Tibial artery (tissue), 4 donors: ENCODE data around the gene GAS6.

Source experiments
- DNase-seq, 2 donors: peaks; one replicate each; pipeline ENCODE4 v3.0.0-alpha.2; 2019
- H3K27ac ChIP-seq, 2 donors: fragments of 200-600 bp; sonication (generic) in 1 of 2; 1 replicate in 1 of 2; 2 replicates in 1 of 2; pipeline ENCODE4 v1.5.1; 2018 to 2019; ENCODE audit warnings: mild to moderate bottlenecking in 1 of 2
- H3K27me3 ChIP-seq, 2 donors: fragments of 200-600 bp; sonication (generic) in 1 of 2; one replicate each; pipeline versions ENCODE4 v1.5.1 to v1.6.0; 2016 to 2019
- H3K36me3 ChIP-seq, 3 donors: fragments of 200-600 bp; sonication (generic) in 2 of 3; one replicate each; pipeline ENCODE4 v1.5.1; 2016 to 2019; ENCODE audit warnings: mild to moderate bottlenecking in 2 of 3
- H3K4me1 ChIP-seq, 4 donors: fragments of 200-600 bp; sonication (generic) in 2 of 4; 1 replicate in 3 of 4; 2 replicates in 1 of 4; pipeline ENCODE4 v1.5.1; 2016 to 2019
- H3K4me3 ChIP-seq, 2 donors: fragments of 200-600 bp; sonication (generic) in 1 of 2; 1 replicate in 1 of 2; 2 replicates in 1 of 2; pipeline ENCODE4 v1.5.1; 2018 to 2019; ENCODE audit warnings: mild to moderate bottlenecking in 2 of 2
- H3K9me3 ChIP-seq, 3 donors: fragments of 200-600 bp; sonication (generic) in 1 of 3; one replicate each; pipeline ENCODE4 v1.5.1; 2016 to 2019
- intact Hi-C: fragments of 100-400 bp; cut with DNase I; formaldehyde crosslinking; loops from one replicate; pipeline ENCODE4 v1.15.0; 2023; ENCODE audit warnings: low total_unique reads
- TF ChIP-seq, protein P1 (sequence below), 2 experiments: fragments of 200-600 bp in 1 of 2; fragments of 450-650 bp in 1 of 2; IDR thresholded peaks; one replicate each; pipeline ENCODE4 v1.5.1; 2017 to 2019; ENCODE audit warnings: antibody characterized with exemption in 2 of 2, mild to moderate bottlenecking in 1 of 2, moderate library complexity in 1 of 2

Gene GAS6

DNA sequence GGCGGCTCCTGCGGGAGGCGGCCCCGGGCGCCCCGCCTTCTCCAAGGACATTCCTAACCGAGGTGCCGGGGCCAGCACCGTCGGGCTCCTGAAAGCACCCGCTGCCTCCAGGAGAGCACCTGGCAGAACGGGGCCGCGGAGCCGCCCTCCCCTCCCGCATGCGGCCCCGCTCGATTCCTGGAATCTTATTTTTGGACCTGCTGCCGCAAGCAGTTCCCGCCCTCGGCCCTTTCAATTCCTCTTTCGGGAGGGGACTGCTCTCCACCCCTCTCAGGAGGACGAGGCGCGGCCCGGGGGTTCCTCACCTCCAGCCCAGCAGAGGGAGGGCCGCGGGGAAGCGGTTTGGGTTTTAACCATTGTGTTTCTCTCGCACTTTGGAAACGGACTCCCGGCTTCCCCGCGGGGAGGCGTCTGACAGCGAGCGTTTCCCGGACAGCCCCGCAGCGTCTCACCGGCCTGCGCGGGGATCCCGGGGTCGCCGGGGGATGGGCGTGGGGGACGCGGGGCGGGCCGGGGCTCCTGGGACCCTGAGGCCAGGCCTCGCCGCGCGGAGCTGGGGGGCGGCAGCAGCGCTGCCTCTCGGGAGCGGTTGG is 849 bp downstream of the GAS6 start:
- peak overlapping the region; percentile 86 to 92 for H3K4me3 ChIP-seq
- H3K9me3 ChIP-seq = no peaks in the 10 kb centered on the region
- peak in 1 of 2 donors; percentile 82 for DNase-seq
- TF ChIP-seq, protein P1, sequence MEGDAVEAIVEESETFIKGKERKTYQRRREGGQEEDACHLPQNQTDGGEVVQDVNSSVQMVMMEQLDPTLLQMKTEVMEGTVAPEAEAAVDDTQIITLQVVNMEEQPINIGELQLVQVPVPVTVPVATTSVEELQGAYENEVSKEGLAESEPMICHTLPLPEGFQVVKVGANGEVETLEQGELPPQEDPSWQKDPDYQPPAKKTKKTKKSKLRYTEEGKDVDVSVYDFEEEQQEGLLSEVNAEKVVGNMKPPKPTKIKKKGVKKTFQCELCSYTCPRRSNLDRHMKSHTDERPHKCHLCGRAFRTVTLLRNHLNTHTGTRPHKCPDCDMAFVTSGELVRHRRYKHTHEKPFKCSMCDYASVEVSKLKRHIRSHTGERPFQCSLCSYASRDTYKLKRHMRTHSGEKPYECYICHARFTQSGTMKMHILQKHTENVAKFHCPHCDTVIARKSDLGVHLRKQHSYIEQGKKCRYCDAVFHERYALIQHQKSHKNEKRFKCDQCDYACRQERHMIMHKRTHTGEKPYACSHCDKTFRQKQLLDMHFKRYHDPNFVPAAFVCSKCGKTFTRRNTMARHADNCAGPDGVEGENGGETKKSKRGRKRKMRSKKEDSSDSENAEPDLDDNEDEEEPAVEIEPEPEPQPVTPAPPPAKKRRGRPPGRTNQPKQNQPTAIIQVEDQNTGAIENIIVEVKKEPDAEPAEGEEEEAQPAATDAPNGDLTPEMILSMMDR (IDR thresholded peaks at IDR 0.05) = no peak
- no peaks in the 10 kb centered on the region for H3K27me3 ChIP-seq
- intact Hi-C loops = loop anchor here (5.0 kb wide), 1 partner anchor 46 kb away; no protein-coding TSS in a partner anchor
- H3K27ac ChIP-seq = peak overlapping the region; percentile 96
- H3K4me1 ChIP-seq = peaks cover 0 to 48% (median 35%) of the 10 kb centered on the region in 4 donors
- H3K36me3 ChIP-seq = peaks cover 0 to 10% (median 0%) of the 10 kb centered on the region in 3 donors

DNA sequence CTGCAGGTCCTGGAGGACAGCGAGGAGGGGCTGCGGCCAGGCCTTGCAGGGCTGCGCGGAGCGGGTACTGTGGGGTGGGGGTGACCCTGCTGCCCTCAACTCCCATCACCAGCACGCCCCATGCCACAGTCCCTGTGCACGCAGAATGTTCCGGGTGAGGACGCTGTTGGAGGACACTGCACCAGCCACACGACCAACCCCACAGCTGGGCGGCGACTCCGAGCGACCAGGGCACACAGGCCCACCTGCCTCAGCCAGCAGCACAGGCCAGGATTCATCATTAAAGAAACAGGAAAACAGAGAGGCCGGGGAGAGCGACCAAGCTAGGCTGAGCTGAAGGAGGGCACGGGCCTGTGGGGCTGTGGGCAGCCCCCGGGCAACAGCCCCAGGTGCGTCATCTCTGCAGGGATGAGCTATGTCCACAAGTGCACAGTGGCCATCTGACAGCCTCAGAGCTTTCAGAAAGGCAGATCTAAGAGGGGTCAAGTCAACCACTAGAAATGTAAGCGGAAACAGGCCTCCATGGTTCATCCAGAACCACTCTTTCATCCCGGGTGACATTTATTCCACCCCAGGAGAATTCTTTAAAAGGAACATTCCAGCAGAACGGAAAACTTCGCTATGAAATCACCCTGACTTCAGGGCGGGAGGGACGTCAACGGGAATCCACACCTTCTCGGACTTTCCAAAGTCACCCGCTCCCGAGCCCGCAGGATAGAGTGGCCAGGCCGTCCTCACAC is 1.5 kb downstream of the GAS6 start:
- Histone ChIP-seq H3K36me3 (peaks cover 0 to 10% (median 0%) of the 10 kb centered on the region in 3 donors), H3K4me1 (peaks cover 0 to 54% (median 41%) of the 10 kb centered on the region in 4 donors), H3K9me3 (no peaks in the 10 kb centered on the region), H3K27ac (peak overlapping the region; percentile 96), H3K27me3 (no peaks in the 10 kb centered on the region), H3K4me3 (peak overlapping the region; percentile 86 to 92)
- DNase-seq = peak in 1 of 2 donors; percentile 65
- TF ChIP-seq, protein P1 (IDR thresholded peaks at IDR 0.05) = no peak
- intact Hi-C loops = loop anchor here (5.0 kb wide), 1 partner anchor 45 kb away; no protein-coding TSS in a partner anchor

DNA sequence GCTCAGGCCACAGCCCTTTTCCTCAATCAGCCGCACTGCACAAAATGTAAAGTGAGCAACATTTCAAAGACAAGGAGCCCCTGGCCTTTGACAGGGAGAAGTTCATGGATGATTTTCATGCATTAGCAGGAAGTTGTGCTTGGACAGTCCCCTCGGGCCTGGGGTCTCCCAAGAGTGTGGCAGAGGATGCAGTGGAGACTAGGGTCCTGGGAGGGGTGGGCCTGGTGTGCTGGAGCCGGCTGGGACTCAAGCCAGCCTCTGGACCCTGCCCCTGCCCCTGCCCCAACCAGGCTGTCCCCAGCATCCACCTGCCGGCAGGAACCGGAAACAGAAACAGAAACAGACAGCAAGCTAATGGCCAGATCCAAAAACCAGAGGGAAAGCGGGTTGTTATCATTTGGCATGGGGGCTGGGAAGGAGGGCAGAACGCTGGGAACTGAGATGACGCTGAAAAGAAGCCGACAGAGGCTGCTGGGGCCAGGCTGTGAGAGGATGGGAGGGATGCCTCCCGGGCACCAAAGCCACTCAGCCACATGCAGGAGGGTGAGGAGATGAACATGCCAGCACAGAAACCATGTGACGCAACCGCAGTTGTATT is 2.3 kb downstream of the GAS6 start:
- peak in 1 of 2 donors; percentile 57 for DNase-seq
- H3K4me3 ChIP-seq = peak overlapping the region in 1 of 2 donors; percentile 86
- no peaks in the 10 kb centered on the region for H3K27me3 ChIP-seq

DNA sequence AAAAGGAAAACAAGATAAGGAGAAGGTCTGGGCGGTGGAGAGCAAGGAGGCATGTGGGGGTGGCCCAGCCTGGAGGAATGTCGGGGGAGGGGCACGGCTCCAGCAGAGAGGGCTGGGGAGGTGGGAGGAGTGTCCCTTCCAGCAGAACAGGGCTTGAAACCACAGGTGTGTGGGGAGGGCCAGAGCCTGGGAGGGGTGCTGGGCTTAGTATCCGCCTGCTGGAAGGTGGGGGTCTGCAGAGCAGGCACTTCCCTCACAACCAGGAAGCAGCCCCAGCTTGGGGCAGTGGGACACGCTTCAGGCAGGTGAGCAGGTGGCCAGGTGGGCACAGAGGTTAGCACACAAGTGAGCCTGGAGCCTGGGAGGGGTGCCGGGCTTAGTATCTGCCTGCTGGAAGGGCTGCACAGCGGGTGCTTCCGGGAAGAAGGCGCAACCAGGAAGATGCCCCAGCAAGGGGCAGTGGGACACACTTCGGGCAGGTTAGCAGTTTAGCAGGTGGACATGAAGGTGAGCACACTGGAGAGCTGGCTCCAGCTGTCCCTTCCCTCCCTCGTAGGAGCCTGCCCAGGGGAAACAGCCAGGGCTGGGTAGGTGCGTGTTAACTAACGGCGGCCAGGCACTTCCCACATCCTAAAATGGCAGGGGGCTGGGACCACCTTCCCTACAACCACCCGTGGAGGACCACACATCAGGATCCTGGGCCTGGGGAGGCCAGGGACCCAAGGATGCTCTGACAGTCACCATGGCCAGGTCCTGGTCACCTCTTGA is 3.0 kb downstream of the GAS6 start:
- peaks cover 0 to 70% (median 55%) of the 10 kb centered on the region in 4 donors for H3K4me1 ChIP-seq
- intact Hi-C loops = loop anchor here (5.0 kb wide), 1 partner anchor 44 kb away; no protein-coding TSS in a partner anchor
- H3K27ac ChIP-seq = peak overlapping the region; percentile 21 to 96
- H3K4me3 ChIP-seq = no peak overlapping the region
- no peaks in the 10 kb centered on the region for H3K27me3 ChIP-seq
- no peaks in the 10 kb centered on the region for H3K9me3 ChIP-seq
- H3K36me3 ChIP-seq = peaks cover 0 to 10% (median 0%) of the 10 kb centered on the region in 3 donors
- TF ChIP-seq, protein P1 (IDR thresholded peaks at IDR 0.05) = no peak
- peak in 1 of 2 donors; percentile 70 for DNase-seq

More for the DNA sequence above, 2.3 kb downstream of the GAS6 start:
- intact Hi-C loops = loop anchor here (5.0 kb wide), 1 partner anchor 44 kb away; no protein-coding TSS in a partner anchor
- peak overlapping the region; percentile 27 to 96 for H3K27ac ChIP-seq
- no peaks in the 10 kb centered on the region for H3K9me3 ChIP-seq
- TF ChIP-seq, protein P1 (IDR thresholded peaks at IDR 0.05) = no peak
- H3K36me3 ChIP-seq = peaks cover 0 to 10% (median 0%) of the 10 kb centered on the region in 3 donors
- H3K4me1 ChIP-seq = peaks cover 0 to 63% (median 48%) of the 10 kb centered on the region in 4 donors
